K562 (cell line): Measurements from ENCODE around the gene IGSF8. TPM values are rescaled to one million over a fixed set of nuclear protein-coding genes. Genes with fewer than 3 reads are reported as not detected.

Experiments used
- DNMT1 ChIP-seq: fragments of 450-650 bp; IDR thresholded peaks from 2 replicates; pipeline ENCODE4 v1.6.1; 2016; ENCODE audit warnings: antibody characterized with exemption, mild to moderate bottlenecking
- FOXA3 ChIP-seq, 2 experiments: fragments of 450-650 bp in 1 of 2; sonication (generic) in 1 of 2; formaldehyde crosslinking; IDR thresholded peaks in 1 of 2; conservative IDR thresholded peaks in 1 of 2; 2 replicates each; pipeline versions ENCODE4 v1.4.0 to v1.8.0; 2020 to 2022; ENCODE audit warnings: mild to moderate bottlenecking in 2 of 2, missing genetic modification reagents in 1 of 2
- JUNB ChIP-seq: fragments of 450-650 bp; formaldehyde crosslinking; conservative IDR thresholded peaks from 2 replicates; pipeline ENCODE4 v1.4.0; 2020; ENCODE audit warnings: mild to moderate bottlenecking
- SIN3A ChIP-seq, 2 experiments: fragments of 150-350 bp in 1 of 2; IDR thresholded peaks; 2 replicates each; pipeline ENCODE4 v1.6.1; 2011 to 2016; ENCODE audit warnings: borderline replicate concordance in 2 of 2, low read depth in 2 of 2, low read length in 2 of 2, mild to moderate bottlenecking in 2 of 2, moderate library complexity in 2 of 2; ENCODE audit not compliant: control insufficient read depth in 1 of 2
- SIX5 ChIP-seq, 2 experiments: IDR thresholded peaks; 2 replicates each; pipeline ENCODE4 v1.6.1; 2011; ENCODE audit warnings: low read length in 2 of 2, borderline replicate concordance in 1 of 2, low read depth in 1 of 2, mild to moderate bottlenecking in 1 of 2, moderate library complexity in 1 of 2; ENCODE audit not compliant: insufficient read depth in 1 of 2
- TAF1 ChIP-seq: IDR thresholded peaks from 2 replicates; pipeline ENCODE4 v1.6.1; 2011; ENCODE audit warnings: mild to moderate bottlenecking, low read length, moderate library complexity; ENCODE audit not compliant: insufficient read depth, control insufficient read depth, severe bottlenecking; ENCODE audit errors: extremely low read depth
- ZNF717 ChIP-seq: fragments of 250-450 bp; sonication (Bioruptor Pico); IDR thresholded peaks from 2 replicates; pipeline ENCODE4 v1.5.0; 2021
- polyA plus RNA-seq, 8 experiments: library from polyadenylated mRNA; depleted of rRNA in 4 of 8; stranded (reverse) in 5 of 8; unstranded in 3 of 8; fragments of >200 nt; fragmentation: Nextera tagmentation in 2 of 8; fragmentation: Illumina TruSeq in 1 of 8; extraction: Ambion mirVana in 2 of 8; extraction: Trizol in 1 of 8; gene quantifications; 2 replicates each; pipeline versions ENCODE4 v1.2.1 to v1.2.3, GENCODE V29; 2011 to 2014; ENCODE audit warnings: inconsistent platforms in 1 of 8, missing spikeins in 1 of 8
- total RNA-seq, 7 experiments: library from RNA; depleted of rRNA in 6 of 7; stranded (reverse); fragments of >200 nt in 6 of 7; fragmentation: Illumina TruSeq in 2 of 7; extraction: Trizol in 2 of 7; gene quantifications; 2 replicates each; pipeline versions ENCODE4 v1.2.1 to v1.2.3, GENCODE V29; 2011 to 2021; ENCODE audit warnings: low replicate concordance in 1 of 7
- TF ChIP-seq, protein P1 (sequence below): fragments of 450-650 bp; formaldehyde crosslinking; IDR thresholded peaks from 2 replicates; pipeline ENCODE4 v1.4.0; 2020; ENCODE audit warnings: mild to moderate bottlenecking, moderate library complexity
- TF ChIP-seq, protein P2 (sequence below): fragments of 200-800 bp; sonication (Bioruptor generic); IDR thresholded peaks from 2 replicates; pipeline ENCODE4 v1.6.1; 2016; ENCODE audit warnings: missing genetic modification characterization, missing compliant biosample characterization
- TF ChIP-seq, protein P3 (sequence below): fragments of 250-450 bp; sonication (Bioruptor Pico); IDR thresholded peaks from 2 replicates; pipeline ENCODE4 v1.5.1; 2021; ENCODE audit warnings: mild to moderate bottlenecking
- TF ChIP-seq, protein P4 (sequence below): sonication (generic); formaldehyde crosslinking; IDR thresholded peaks from 2 replicates; pipeline ENCODE4 v1.8.1; 2023; ENCODE audit warnings: mild to moderate bottlenecking, missing genetic modification reagents

Gene IGSF8
- total and polyA plus RNA-seq, 9 of the 15 experiments (the other 6 are each of a cell fraction or from before 2014, with no cell fraction given), result 0.32 to 11.7 (median 3.2) TPM

DNA sequence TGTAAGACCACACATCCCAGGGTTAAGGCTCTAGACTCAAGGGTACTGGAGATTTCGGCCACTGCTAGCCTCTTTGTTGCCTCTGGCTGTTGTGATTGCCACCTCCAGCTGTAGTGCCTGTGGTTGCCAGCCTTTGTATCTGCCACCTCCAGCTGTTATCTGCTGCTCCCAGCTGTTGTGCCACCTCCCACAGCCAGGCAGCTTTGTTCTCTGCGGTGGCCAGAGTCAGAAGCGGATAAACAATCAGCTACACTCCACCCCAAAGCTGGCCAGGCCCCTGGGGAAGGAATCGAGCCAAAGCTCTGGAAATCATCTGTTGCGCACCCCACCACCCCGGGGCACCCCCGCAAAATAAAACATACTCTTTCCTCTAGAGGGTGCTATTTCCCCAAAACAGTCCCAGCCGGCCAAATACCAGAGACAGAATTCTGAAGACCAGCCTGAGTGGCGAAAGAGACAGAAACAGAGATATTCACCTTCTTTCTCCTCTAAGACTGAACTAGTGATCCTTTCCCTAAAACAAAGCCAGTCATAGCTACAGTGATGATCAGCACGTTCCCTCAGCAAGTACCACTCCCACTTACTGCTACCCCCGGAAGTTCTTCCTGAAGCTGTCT, 51.8 kb downstream of the IGSF8 start (continued):
- TF ChIP-seq FOXA3 (CRISPR knock-in tag; conservative IDR thresholded peaks at IDR 0.05 in 1 of 2, IDR thresholded peaks at IDR 0.05 in 1 of 2) (0 out of 4 replicates have a peak, but pooled peaks of 1 of the 2 experiments have one; percentile 50), ZNF717 (no peak), SIX5 (IDR thresholded peaks at IDR 0.05; ENCODE audit: borderline replicate concordance in 1 of 2, insufficient read depth in 1 of 2, low read depth in 1 of 2, low read length in 2 of 2) (no peak), TAF1 (peak; percentile 60), JUNB (no peak), DNMT1 (no peak), SIN3A (IDR thresholded peaks at IDR 0.05; ENCODE audit: borderline replicate concordance in 2 of 2, control insufficient read depth in 1 of 2, low read depth in 2 of 2, low read length in 2 of 2) (no peak)
- TF ChIP-seq, protein P1, sequence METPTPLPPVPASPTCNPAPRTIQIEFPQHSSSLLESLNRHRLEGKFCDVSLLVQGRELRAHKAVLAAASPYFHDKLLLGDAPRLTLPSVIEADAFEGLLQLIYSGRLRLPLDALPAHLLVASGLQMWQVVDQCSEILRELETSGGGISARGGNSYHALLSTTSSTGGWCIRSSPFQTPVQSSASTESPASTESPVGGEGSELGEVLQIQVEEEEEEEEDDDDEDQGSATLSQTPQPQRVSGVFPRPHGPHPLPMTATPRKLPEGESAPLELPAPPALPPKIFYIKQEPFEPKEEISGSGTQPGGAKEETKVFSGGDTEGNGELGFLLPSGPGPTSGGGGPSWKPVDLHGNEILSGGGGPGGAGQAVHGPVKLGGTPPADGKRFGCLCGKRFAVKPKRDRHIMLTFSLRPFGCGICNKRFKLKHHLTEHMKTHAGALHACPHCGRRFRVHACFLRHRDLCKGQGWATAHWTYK, result peak; percentile 69; the same call in 1 of the 2 replicates
- TF ChIP-seq, protein P2, sequence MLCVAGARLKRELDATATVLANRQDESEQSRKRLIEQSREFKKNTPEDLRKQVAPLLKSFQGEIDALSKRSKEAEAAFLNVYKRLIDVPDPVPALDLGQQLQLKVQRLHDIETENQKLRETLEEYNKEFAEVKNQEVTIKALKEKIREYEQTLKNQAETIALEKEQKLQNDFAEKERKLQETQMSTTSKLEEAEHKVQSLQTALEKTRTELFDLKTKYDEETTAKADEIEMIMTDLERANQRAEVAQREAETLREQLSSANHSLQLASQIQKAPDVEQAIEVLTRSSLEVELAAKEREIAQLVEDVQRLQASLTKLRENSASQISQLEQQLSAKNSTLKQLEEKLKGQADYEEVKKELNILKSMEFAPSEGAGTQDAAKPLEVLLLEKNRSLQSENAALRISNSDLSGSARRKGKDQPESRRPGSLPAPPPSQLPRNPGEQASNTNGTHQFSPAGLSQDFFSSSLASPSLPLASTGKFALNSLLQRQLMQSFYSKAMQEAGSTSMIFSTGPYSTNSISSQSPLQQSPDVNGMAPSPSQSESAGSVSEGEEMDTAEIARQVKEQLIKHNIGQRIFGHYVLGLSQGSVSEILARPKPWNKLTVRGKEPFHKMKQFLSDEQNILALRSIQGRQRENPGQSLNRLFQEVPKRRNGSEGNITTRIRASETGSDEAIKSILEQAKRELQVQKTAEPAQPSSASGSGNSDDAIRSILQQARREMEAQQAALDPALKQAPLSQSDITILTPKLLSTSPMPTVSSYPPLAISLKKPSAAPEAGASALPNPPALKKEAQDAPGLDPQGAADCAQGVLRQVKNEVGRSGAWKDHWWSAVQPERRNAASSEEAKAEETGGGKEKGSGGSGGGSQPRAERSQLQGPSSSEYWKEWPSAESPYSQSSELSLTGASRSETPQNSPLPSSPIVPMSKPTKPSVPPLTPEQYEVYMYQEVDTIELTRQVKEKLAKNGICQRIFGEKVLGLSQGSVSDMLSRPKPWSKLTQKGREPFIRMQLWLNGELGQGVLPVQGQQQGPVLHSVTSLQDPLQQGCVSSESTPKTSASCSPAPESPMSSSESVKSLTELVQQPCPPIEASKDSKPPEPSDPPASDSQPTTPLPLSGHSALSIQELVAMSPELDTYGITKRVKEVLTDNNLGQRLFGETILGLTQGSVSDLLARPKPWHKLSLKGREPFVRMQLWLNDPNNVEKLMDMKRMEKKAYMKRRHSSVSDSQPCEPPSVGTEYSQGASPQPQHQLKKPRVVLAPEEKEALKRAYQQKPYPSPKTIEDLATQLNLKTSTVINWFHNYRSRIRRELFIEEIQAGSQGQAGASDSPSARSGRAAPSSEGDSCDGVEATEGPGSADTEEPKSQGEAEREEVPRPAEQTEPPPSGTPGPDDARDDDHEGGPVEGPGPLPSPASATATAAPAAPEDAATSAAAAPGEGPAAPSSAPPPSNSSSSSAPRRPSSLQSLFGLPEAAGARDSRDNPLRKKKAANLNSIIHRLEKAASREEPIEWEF, result peak; percentile 87; the same call in 1 of the 2 replicates
- TF ChIP-seq, protein P3, sequence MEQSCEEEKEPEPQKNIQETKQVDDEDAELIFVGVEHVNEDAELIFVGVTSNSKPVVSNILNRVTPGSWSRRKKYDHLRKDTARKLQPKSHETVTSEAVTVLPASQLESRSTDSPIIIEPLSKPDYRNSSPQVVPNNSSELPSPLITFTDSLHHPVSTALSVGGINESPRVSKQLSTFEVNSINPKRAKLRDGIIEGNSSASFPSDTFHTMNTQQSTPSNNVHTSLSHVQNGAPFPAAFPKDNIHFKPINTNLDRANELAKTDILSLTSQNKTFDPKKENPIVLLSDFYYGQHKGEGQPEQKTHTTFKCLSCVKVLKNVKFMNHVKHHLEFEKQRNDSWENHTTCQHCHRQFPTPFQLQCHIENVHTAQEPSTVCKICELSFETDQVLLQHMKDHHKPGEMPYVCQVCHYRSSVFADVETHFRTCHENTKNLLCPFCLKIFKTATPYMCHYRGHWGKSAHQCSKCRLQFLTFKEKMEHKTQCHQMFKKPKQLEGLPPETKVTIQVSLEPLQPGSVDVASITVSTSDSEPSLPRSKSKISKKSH (CRISPR knock-in tag), result no peak
- TF ChIP-seq, protein P4, sequence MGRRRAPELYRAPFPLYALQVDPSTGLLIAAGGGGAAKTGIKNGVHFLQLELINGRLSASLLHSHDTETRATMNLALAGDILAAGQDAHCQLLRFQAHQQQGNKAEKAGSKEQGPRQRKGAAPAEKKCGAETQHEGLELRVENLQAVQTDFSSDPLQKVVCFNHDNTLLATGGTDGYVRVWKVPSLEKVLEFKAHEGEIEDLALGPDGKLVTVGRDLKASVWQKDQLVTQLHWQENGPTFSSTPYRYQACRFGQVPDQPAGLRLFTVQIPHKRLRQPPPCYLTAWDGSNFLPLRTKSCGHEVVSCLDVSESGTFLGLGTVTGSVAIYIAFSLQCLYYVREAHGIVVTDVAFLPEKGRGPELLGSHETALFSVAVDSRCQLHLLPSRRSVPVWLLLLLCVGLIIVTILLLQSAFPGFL, result no peak
- TF ChIP-seq, all 486 proteins: peak for 183
